HUDEP-2 (cell line): Measurements from ENCODE around the gene TSHZ2.

Experiments
- DNase-seq, 76 experiments: peaks; one replicate each; lab custom pipeline; 2025; ENCODE audit not compliant: unreplicated experiment in 76 of 76; lab: John Stamatoyannopoulos, UW

Gene TSHZ2

DNA sequence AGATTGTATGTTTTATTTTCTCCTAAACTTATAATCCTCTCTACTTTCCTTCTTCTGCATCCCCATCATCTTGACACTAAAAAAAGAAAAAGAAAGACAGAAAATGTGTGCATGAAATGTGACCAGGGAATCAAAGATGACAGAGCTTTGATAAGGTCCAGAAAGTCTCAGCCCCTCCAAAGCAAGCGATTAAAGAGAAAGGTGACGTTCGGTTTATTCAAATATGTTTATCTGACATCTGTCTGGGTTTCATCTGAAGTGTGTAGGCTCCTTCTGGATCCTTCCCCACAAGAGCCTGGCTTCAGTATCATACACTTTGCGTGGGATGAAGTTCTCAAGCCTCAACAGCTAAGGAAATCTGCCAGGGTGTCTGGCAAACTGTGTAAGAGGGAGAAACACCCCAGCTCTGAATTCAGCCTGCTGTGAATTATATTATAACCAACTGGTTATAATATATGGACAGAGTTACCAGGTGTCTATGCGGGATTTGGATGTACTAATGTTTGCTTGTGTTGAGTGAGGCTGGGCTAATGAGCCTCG lies 358.5 kb downstream of the TSHZ2 start:
- peak in 1 of 76 experiments; percentile 2 for DNase-seq

DNA sequence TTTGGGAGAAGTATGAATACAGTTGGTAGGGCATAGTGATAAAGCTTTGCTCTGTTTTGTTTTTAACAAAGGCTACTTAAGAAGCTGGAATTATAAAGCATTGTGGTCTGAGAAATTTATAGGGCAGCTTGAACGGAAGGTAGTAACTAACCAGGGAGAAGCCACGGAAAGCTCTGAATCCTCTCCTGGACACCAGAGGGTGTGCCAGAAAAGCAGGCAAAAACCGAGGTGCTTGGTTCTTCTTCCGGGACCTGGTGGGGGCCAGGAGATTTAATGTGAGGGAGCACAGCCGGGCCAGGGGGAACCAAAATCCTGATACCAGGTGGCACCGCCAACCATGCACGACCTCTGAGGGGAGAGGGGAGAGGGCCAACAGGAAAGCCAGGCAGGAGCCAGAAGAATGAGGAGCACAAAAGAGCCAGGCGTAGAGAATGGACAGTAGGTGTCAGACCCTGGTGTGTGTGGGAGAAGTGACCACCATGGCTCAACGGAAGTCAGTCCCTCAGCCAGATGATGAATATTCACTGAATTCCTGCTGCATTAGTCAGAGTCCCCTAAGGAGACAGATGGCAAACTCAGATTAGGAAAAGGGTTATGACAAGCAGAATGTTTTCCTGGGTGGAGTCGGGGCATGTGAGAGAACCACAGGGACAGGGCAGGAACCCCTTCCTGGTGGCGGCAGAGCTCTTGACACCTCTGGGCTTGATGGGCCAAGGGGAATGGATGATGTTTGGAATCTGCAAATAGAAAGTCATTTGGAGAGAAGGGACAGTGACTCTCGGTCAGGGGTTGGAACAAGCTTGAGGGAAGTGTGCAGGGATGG lies 359.2 kb downstream of the TSHZ2 start:
- peak in 53 of 76 experiments; percentile 4 to 74 (median 31) for DNase-seq

DNA sequence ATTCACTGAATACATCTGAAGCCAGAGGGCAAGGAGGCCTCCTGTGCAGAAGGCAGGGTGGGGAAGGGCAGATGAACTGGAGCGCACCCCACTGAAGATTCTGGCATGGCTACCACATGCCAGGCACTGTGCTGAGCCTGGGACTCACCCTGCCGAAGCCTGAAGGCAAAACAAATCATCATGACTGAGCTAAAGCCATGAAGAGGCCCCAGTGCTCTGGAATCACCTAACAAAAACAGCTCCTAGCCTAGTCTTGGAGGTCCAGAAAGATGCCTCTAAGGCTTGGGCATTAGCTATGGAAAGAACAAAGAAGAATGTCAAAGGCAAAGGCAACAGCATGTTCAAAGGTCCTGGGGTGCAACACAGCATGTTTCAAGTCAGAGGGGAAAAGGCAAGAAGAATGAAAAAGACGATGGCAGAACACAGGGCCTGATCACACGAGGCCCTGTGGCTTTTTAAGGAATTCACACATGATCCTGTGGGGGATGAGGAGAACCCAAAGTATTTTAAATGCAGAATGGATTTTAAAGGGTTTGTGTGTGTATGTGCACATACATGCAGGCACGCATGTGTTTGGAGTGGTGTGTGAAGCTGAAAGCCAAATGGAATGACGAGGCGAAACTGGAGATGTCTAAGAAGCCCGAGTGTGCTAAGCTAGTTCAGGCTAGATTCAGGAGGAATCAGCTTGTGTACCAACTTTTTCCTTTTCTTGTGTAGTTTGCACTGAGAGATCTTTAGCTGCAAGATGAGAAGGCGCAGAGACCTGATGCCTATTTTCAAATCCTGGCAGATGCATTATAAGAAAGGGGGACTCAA lies 360.1 kb downstream of the TSHZ2 start:
- peak in 2 of 76 experiments; percentile 5 to 14 for DNase-seq

DNA sequence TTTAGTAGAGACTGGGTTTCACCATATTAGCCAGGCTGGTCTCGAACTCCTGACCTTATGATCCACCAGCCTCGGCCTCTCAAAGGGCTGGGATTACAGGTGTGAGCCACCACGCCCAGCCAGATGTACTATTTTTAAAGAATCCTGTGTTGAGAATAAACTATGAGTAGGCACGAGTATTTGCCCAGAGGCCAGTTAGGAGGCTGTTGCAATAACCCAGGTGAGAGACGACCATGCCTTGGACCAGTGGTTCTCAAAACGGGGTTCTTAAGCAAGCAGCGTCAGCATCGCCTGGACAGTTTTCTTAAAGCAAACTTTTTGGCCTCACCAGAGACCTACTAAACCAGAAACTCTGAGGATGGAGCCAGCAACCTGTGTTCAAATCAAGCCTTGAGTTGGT lies 362.7 kb downstream of the TSHZ2 start:
- no peak for DNase-seq

DNA sequence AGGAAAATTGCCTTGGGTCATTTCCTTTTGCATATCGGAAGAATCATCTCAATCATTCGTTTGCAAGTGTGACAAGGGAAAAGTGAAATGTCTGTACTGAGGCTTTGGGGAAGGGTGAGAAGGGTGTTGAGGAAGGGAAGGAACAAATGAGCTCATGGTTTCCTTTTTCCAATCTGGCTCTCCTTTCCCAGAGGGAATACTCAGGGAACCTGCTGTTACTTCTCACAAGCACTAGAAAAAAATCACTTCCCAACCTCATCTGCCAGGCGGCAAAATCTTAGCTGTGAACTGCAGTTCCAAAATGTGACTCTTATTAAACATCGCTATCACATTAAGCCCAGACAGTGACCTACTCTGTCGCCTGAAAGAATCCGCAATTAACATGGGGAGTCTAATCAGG lies 363.4 kb downstream of the TSHZ2 start:
- no peak for DNase-seq

DNA sequence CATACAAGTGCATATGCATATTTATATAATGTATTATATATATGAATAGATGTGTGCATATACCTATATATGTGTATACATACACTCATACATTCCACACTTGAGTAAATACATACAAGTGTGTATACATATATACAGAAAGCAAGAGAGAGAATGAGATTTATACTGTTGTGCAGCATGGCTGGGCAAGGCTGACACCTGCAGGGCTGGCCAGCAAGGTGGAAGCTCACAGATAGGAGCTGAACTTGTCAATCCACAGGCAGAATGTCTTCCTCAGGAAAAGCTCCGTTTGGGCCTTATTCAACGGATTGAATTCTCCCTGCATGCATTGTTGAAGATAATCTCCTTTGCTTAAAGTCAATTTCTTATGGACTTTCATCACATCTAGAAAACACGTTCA lies 364.7 kb downstream of the TSHZ2 start:
- DNase-seq = no peak

DNA sequence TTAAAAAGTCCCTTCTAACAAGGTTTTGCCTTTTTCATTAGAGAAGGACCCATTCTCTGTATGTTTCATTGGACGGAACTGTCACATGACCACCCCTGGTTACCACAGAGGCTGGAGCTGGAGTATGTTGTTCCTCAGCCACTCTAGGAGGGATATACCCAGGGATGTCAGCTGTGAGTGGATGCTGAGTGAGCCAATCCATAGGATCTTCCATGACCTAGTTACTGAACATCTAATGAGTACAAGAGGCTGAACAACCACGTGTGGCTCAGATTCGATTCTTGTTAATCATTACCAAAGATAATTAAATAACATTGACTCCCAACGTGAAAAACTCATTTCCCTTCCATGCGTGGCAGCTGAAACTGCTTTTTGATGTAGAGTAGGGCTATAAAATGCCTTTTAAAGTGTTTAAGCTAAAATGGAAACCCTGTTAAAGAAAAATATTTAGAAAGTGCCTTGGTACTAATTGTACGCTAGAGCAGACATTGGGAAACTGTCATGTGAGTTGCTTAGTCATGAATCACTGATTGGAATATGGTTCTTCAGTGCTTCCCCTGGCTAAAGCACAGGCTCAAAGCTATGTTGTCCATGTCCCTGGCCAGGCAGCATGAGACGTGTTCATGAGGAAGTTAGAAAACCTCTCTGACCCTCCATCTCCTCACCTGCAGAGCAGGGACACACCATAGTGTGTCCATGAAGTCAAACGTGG lies 365.4 kb downstream of the TSHZ2 start:
- no peak for DNase-seq

DNA sequence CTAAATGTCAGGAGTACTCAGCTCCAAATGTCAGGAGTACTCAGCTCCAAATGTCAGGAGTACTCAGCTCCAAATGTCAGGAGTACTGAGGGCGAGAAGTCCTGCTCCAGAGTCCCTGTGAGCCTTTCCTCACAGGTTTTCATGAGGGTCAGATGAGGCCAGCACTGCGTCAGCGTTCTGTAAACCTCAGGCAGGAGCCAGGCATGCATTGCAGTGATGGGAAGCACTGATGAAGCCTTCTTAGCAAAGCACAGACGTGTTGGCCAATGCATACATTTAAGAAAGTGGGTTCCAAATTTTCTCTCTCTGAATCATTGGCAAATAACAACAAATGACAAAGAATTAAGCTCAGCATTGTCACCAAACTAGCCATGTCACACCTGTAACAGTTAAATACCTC lies 366.6 kb downstream of the TSHZ2 start:
- DNase-seq = no peak

DNA sequence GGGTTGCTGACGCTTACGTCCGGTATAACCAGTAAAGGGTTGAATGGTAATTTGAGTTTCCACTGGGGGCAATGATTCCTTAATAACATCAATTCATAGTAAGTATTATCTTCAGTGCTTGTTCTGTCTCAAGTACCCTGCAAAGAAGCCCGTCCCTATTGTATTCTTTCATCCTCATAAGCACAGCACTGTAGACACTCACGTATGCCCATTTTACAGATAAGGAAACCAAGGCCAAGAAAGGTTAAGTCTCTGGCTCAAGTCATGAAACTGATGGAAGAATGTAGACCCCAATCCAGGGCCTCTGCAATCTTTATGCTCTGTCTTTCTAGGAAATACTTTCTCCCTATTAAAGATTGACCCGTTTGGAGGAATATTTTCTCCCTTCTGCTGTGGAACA lies 370.3 kb downstream of the TSHZ2 start:
- no peak for DNase-seq

DNA sequence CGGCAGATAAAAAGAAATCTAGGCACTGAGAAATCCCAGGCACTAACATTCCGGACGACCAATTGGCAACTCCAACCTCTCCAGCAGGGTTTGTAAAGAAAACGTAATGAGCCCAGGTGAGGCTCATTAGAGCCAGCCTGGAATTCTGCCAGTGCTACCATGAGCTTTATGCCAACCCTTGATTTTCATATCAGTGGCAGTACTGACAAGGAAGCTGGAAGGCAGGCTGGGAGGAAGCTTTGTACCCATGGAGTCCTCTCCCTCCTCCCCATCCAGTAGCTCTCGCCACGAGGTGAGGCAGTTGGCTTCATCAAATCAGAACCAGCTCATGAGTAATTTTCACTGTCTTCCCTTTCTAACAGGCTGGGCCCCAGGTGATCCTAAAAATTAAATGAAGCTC lies 371.3 kb downstream of the TSHZ2 start:
- no peak for DNase-seq

DNA sequence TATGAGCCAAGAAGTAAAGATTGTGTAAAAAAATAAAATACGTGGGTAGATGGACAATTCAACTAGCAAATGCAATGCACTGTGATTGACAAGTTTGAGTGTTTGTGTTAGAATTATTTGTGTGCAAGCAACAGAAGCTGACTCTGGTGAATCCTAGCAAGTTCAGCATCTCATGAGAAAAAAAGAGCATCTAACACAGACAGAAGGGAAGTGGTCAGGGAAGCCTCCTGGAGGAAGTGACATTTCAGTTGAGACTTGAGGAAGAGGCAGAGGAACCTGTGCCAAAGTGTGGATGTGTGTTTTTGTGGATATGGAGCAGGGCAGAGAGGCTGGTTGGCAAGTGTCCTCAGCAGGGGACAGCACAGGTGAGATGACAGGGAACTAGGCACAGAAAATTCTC lies 372.7 kb downstream of the TSHZ2 start:
- no peak for DNase-seq

DNA sequence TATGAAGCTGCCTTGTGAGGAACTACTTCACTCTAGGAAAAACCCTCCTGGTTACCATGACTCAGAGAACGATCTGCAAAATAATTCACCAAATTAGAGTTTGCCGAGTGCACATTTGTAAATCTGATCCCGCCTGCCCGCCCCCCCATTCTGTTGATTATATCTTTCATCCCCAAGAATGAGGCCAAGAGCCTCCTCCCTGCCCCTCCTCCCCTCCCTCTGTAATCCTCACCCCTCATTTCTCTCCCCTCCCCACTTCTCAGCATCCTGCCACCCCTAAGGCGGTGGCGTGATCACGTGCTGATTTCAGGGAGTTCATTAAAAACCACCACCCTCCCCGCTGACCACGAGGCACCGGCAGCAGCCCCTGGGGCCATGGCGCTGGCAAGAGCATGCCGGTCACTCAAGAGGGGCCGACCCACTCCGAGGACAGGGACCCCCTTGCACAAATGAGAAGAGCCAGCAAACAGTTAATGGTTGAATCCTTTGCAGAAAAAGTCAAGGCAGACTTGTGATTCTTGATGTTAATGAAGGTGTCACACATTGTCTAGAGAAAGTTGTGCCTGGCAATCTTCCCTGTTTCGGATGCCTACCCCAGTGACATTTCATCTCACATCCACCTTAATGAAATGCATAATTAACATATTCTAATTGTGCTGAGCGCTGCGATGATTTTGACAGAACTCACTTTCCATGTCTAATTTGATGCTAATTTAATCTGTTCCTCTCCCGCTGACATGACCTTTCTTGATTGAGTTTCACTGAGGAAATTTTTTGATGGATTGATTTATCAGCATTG lies 373.6 kb downstream of the TSHZ2 start:
- no peak for DNase-seq

DNA sequence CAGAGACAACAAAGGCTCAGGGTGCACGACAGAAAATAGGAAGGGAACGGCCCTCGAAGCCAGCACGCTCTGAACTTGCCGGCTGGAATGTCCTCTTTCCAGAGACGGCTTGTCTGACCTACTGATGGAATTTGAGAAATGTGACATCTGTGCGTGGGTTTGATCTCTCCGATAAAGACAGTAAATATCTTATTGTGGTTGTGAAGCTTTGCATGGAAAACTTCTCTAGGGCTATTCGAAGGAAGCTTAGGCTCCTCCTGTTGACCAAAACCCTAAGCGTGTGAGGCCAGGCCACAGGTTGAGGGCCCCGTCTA lies 374.1 kb downstream of the TSHZ2 start:
- DNase-seq = no peak

DNA sequence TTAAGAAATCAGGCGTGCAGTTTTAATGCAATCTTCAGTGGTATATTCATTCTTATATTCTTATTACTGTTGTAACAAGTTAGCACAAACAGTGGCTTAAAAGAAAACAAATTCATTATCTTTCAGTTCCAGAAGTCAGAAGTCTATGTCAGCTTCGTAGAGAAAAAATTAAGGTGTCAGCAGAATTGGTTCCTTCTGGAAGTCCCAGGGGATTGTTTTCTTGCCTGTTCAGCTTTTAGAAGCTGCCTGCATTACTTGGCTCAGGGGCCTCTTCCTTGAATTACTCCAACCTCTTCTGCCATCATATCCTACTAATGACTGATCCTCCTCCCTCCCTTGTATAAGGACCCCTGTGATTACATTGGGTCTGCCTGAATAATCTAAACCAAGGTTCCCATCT lies 377.6 kb downstream of the TSHZ2 start:
- DNase-seq = no peak

DNA sequence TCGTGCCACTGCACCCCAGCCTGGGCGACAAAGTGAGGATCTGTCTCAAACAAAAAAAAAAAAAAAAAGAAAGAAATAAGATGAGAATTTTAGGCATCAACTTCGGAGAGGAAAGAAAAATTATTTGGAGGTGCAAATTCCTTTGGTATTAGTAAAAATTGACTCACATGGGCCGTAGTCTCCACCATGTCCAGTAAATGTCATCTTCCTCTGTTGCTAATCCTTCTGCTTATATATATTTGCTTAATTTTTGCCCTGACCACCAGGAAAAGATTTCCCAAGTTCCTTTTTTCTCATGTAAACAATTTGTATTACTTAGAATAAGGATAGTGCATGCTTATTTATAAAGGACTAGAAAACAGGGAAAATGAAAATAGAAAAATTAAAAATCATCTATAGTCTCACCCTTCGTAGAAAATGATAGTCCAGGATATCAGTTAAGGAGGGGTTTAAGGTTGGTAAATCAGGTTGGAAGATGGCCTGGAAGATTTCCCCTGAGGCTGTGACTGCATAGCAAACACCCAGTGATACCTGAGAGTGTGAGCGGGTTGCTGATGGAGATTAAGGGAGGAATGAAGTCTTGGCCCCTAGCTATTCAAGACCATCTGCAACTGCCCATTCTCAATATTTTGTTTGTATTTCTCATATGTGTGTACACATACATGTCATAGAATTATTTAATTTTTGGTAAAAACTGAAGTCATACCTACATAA lies 380.7 kb downstream of the TSHZ2 start:
- no peak for DNase-seq

DNA sequence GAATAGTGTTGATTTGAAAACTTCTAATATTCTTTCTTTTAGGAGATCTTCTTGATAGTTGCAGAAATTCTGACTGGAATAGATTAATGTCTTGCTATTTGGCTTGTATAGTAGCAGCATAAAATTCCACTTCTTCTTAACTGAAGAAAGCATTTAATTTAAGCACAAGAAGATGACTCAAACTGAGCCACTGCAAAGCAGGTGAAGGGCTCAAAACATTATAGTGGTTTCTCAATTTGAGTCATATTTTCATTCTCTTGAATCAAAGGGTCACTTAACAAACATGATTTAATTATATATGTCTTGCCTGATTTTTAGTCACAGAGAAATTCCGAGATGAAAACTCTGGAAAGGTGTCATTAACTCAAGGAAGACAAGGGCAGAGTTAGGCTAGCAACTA lies 382.2 kb downstream of the TSHZ2 start:
- DNase-seq = no peak

DNA sequence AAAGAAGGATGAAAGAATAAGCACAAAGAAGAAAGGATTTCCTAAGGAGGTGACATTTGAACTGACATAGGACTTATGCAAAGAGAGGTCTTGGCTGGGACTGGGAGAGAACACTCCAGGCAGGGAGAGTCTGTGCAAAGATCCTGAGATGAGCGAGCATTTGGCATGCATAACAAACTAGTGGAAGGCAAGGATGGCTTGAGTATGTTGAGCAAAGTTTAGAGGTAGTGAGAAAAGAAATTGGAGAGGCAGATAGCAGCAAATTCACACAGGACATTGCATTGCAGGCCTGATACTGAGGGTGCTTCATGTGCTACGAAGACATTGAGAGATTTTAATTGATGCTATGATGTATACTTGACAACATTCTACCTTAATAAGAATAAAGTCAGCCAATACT lies 383.6 kb downstream of the TSHZ2 start:
- no peak for DNase-seq

DNA sequence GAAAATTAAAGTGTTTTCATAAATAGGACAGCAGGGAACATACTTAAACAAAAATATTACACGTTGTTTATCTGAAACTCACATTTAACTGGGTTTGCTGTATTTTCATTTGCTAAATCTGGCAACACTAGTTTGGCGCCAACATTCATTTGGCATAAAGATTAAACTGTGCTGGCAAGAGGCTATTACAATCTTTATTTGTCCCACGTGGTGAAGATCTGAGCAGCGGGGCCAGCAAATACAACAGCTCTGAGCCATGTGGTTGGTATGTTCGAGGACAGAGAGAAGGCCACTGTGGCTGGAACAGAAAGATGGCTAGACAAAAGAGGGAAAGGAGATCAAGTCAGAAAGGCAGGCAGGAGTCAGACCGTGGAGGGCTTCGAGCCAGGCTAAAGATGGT lies 387.3 kb downstream of the TSHZ2 start:
- DNase-seq = no peak

DNA sequence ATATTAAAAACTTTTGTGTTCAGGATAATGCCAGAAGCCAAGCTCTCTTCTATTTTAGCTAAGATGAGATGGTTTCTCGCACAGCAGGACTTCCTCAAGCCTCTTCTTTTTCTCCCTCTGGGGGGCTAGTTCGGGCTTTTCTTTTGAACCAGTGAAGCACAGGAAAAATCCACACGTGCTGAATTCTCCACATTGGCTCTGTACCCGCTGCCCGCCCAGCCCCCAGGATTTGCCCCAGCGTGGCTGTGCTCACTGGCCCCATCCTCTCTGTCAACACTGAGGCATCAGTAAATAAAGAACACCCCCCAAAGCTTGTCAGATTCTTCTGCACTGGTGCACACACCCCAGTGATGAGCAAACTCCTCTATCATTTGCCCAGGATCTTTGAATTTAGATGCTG lies 388.7 kb downstream of the TSHZ2 start:
- DNase-seq = no peak

DNA sequence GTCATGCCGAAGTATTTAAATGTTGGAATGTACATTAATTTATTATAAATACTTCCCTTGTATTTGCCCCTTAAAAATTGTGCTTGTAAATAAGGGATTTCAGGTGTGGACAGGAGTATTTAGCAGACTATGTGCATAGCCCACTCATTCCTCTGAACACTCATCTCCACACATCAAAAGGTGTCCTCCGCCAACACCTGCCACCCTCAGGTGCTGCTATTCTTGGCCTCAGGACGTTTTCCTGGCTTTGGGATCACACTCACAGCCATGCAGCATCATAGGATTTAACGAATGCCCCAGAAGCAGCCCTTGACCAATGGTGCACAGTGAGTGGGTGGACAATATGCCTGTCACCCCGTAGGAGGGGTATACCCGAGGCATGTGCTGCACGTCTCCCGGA lies 390.6 kb downstream of the TSHZ2 start:
- no peak for DNase-seq
